Retinal pigment epithelial cell (primary cell): ENCODE results near the gene TMEM250.

Source experiments
- DNase-seq: peaks from one replicate; pipeline ENCODE4 v3.0.0-alpha.2; 2010; ENCODE audit warnings: low read depth
- H3K4me3 ChIP-seq: 2 replicates; pipeline ENCODE4 v1.5.1; 2011; ENCODE audit warnings: mild to moderate bottlenecking, low read length, control low read depth, moderate library complexity
- TF ChIP-seq, protein P1 (sequence below): conservative IDR thresholded peaks from 2 replicates; pipeline ENCODE4 v1.5.1; 2011; ENCODE audit warnings: low read depth, low read length, control low read depth, inconsistent platforms

TMEM250 gene

GRCh38 chr9:136078498-136079011, 40.1 kb downstream of the TMEM250 start:
- TF ChIP-seq, protein P1, sequence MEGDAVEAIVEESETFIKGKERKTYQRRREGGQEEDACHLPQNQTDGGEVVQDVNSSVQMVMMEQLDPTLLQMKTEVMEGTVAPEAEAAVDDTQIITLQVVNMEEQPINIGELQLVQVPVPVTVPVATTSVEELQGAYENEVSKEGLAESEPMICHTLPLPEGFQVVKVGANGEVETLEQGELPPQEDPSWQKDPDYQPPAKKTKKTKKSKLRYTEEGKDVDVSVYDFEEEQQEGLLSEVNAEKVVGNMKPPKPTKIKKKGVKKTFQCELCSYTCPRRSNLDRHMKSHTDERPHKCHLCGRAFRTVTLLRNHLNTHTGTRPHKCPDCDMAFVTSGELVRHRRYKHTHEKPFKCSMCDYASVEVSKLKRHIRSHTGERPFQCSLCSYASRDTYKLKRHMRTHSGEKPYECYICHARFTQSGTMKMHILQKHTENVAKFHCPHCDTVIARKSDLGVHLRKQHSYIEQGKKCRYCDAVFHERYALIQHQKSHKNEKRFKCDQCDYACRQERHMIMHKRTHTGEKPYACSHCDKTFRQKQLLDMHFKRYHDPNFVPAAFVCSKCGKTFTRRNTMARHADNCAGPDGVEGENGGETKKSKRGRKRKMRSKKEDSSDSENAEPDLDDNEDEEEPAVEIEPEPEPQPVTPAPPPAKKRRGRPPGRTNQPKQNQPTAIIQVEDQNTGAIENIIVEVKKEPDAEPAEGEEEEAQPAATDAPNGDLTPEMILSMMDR = no peak
- H3K4me3 ChIP-seq = no peak overlapping the region
- no peak for DNase-seq

GRCh38 chr9:136078024-136078423, 40.7 kb downstream of the TMEM250 start:
- DNase-seq = no peak
- no peak overlapping the region for H3K4me3 ChIP-seq
- TF ChIP-seq, protein P1 = no peak

GRCh38 chr9:136077491-136077890, 41.2 kb downstream of the TMEM250 start:
- H3K4me3 ChIP-seq = no peak overlapping the region

GRCh38 chr9:136075881-136076678, 42.6 kb downstream of the TMEM250 start:
- H3K4me3 ChIP-seq = no peak overlapping the region
- no peak for DNase-seq
- TF ChIP-seq, protein P1 = no peak

More at GRCh38 chr9:136077491-136077890, 41.2 kb downstream of the TMEM250 start:
- DNase-seq = no peak
- TF ChIP-seq, protein P1 = no peak

DNA sequence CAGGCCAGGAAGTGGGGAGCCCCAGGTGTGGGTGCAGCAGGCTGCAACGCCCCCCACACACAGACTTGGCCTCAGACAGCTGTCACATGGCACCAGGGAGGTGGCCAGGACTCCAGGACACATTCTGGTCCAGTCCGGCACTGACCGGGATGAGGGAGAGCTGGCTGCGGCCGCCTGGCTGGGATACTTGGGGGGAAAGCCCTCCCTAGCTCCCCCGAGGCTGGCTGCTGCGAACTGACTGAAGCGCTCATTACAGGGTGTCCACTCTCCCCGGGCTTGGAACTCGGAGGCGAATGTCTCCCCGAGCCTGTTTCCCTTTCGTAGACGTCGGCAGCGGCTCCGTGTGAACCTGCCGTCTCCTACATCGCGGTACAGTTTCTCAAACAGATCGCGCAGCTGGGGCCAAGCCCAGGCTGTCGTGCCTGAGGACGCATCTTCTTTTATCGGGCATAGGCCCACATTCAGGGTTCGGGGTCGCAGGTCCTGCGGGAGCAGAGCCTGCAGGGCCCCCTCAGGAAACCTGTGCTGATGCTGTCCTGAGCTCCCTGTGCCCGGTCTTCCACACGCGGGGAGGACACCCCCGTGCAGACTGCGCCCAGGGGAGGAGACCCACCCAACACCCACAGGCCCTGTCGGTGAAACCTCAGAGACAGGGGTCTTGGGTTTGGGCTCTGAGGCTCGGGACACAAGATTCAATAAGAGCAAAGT, 43.4 kb downstream of the TMEM250 start:
- no peak overlapping the region for H3K4me3 ChIP-seq
- no peak for DNase-seq
- TF ChIP-seq, protein P1 = no peak

- no peak for DNase-seq
- no peak overlapping the region for H3K4me3 ChIP-seq
- TF ChIP-seq, protein P1 = no peak
Measured at GRCh38 chr9:136074706-136075105, 44.0 kb downstream of the TMEM250 start.
